Stimulated activated memory B cell treated with anti-CD40 and anti-IgM and Interleukin-4, amounts not matched to agents 10 μg/mL and 1 μg/mL and 100 μg/mL, for 72 hours (primary cell): ENCODE data around the gene COMMD10.

ENCODE experiments used
- ATAC-seq: fragments of 150-1000 bp; cut with Tn5 transposase; 2 replicates; pipeline ENCODE4 v1.10.0; 2021
- H3K27ac Mint-ChIP-seq: one replicate; pipeline ENCODE4 v1.8.0; 2022; ENCODE audit warnings: mild to moderate bottlenecking, mixed read lengths
- H3K27me3 Mint-ChIP-seq: one replicate; pipeline ENCODE4 v1.8.0; 2022; ENCODE audit warnings: mixed read lengths
- H3K36me3 Mint-ChIP-seq: one replicate; pipeline ENCODE4 v1.8.0; 2022; ENCODE audit warnings: mixed read lengths
- H3K4me1 Mint-ChIP-seq: one replicate; pipeline ENCODE4 v1.8.0; 2022; ENCODE audit warnings: mixed read lengths
- H3K4me3 Mint-ChIP-seq: one replicate; pipeline ENCODE4 v1.8.0; 2022; ENCODE audit warnings: mild to moderate bottlenecking, moderate library complexity, mixed read lengths
- H3K9me3 Mint-ChIP-seq: one replicate; pipeline ENCODE4 v1.8.0; 2022; ENCODE audit warnings: mixed read lengths

COMMD10 gene

GRCh38 chr5:116142495-116142894 lies 57.7 kb downstream of the COMMD10 start:
- ATAC-seq: no peak
- H3K4me3 Mint-ChIP-seq: no peak overlapping the region
- H3K27me3 Mint-ChIP-seq: no peaks in the 10 kb centered on the region
- peaks cover 22% of the 10 kb centered on the region for H3K36me3 Mint-ChIP-seq
- H3K27ac Mint-ChIP-seq: no peak overlapping the region
- no peaks in the 10 kb centered on the region for H3K4me1 Mint-ChIP-seq
- H3K9me3 Mint-ChIP-seq: no peaks in the 10 kb centered on the region

- Mint-ChIP-seq H3K27ac (no peak overlapping the region), H3K27me3 (no peaks in the 10 kb centered on the region), H3K9me3 (no peaks in the 10 kb centered on the region), H3K4me1 (no peaks in the 10 kb centered on the region), H3K36me3 (peaks cover 32% of the 10 kb centered on the region), H3K4me3 (no peak overlapping the region)
- no peak for ATAC-seq
Observed at GRCh38 chr5:116144103-116144502, 59.3 kb downstream of the COMMD10 start.

GRCh38 chr5:116144991-116145390 lies 60.2 kb downstream of the COMMD10 start:
- Mint-ChIP-seq H3K4me3 (no peak overlapping the region), H3K27ac (no peak overlapping the region), H3K9me3 (no peaks in the 10 kb centered on the region), H3K36me3 (peaks cover 29% of the 10 kb centered on the region), H3K4me1 (no peaks in the 10 kb centered on the region), H3K27me3 (no peaks in the 10 kb centered on the region)
- ATAC-seq: no peak

- H3K4me1 Mint-ChIP-seq: no peaks in the 10 kb centered on the region
- H3K27me3 Mint-ChIP-seq: no peaks in the 10 kb centered on the region
- H3K9me3 Mint-ChIP-seq: no peaks in the 10 kb centered on the region
- H3K36me3 Mint-ChIP-seq: peaks cover 26% of the 10 kb centered on the region
- ATAC-seq: no peak
- no peak overlapping the region for H3K4me3 Mint-ChIP-seq
- H3K27ac Mint-ChIP-seq: no peak overlapping the region
Observed at GRCh38 chr5:116145416-116145815, 60.6 kb downstream of the COMMD10 start.

GRCh38 chr5:116152169-116152568 lies 67.3 kb downstream of the COMMD10 start:
- Mint-ChIP-seq H3K27me3 (no peaks in the 10 kb centered on the region), H3K4me1 (peaks cover 15% of the 10 kb centered on the region), H3K4me3 (no peak overlapping the region), H3K27ac (no peak overlapping the region), H3K36me3 (peaks cover 25% of the 10 kb centered on the region), H3K9me3 (no peaks in the 10 kb centered on the region)
- no peak for ATAC-seq

- Mint-ChIP-seq H3K9me3 (no peaks in the 10 kb centered on the region), H3K4me3 (no peak overlapping the region), H3K27me3 (no peaks in the 10 kb centered on the region), H3K27ac (no peak overlapping the region), H3K4me1 (peaks cover 17% of the 10 kb centered on the region), H3K36me3 (peaks cover 20% of the 10 kb centered on the region)
- ATAC-seq: no peak
Observed at GRCh38 chr5:116153687-116154174, 68.9 kb downstream of the COMMD10 start.

- Mint-ChIP-seq H3K9me3 (no peaks in the 10 kb centered on the region), H3K4me3 (no peak overlapping the region), H3K27me3 (no peaks in the 10 kb centered on the region), H3K27ac (no peak overlapping the region), H3K4me1 (peaks cover 22% of the 10 kb centered on the region), H3K36me3 (peaks cover 20% of the 10 kb centered on the region)
- no peak for ATAC-seq
Observed at GRCh38 chr5:116154252-116154651, 69.4 kb downstream of the COMMD10 start.

- H3K27ac Mint-ChIP-seq: no peak overlapping the region
Observed at GRCh38 chr5:116154931-116155330, 70.1 kb downstream of the COMMD10 start.

GRCh38 chr5:116157902-116158301 lies 73.1 kb downstream of the COMMD10 start:
- no peak overlapping the region for H3K27ac Mint-ChIP-seq
- no peaks in the 10 kb centered on the region for H3K27me3 Mint-ChIP-seq
- peaks cover 26% of the 10 kb centered on the region for H3K4me1 Mint-ChIP-seq
- peaks cover 20% of the 10 kb centered on the region for H3K36me3 Mint-ChIP-seq
- no peak overlapping the region for H3K4me3 Mint-ChIP-seq
- no peak for ATAC-seq
- H3K9me3 Mint-ChIP-seq: no peaks in the 10 kb centered on the region

More at GRCh38 chr5:116154931-116155330, 70.1 kb downstream of the COMMD10 start:
- Mint-ChIP-seq H3K4me3 (no peak overlapping the region), H3K36me3 (peaks cover 27% of the 10 kb centered on the region), H3K27me3 (no peaks in the 10 kb centered on the region), H3K4me1 (peaks cover 29% of the 10 kb centered on the region), H3K9me3 (no peaks in the 10 kb centered on the region)
- no peak for ATAC-seq

GRCh38 chr5:116159006-116159405 lies 74.2 kb downstream of the COMMD10 start:
- Mint-ChIP-seq H3K36me3 (peaks cover 15% of the 10 kb centered on the region), H3K4me1 (peaks cover 21% of the 10 kb centered on the region), H3K4me3 (no peak overlapping the region), H3K9me3 (no peaks in the 10 kb centered on the region), H3K27me3 (no peaks in the 10 kb centered on the region), H3K27ac (no peak overlapping the region)
- no peak for ATAC-seq

- Mint-ChIP-seq H3K27ac (no peak overlapping the region), H3K36me3 (peaks cover 40% of the 10 kb centered on the region), H3K27me3 (no peaks in the 10 kb centered on the region), H3K4me1 (no peaks in the 10 kb centered on the region), H3K4me3 (no peak overlapping the region), H3K9me3 (peaks cover 14% of the 10 kb centered on the region)
- ATAC-seq: no peak
Observed at GRCh38 chr5:116174111-116174510, 89.3 kb downstream of the COMMD10 start.

- Mint-ChIP-seq H3K27me3 (no peaks in the 10 kb centered on the region), H3K4me3 (no peak overlapping the region), H3K36me3 (peaks cover 39% of the 10 kb centered on the region), H3K27ac (no peak overlapping the region), H3K9me3 (peaks cover 8% of the 10 kb centered on the region), H3K4me1 (no peaks in the 10 kb centered on the region)
- no peak for ATAC-seq
Observed at GRCh38 chr5:116176121-116176520, 91.3 kb downstream of the COMMD10 start.

GRCh38 chr5:116178925-116179324 lies 94.1 kb downstream of the COMMD10 start:
- H3K4me1 Mint-ChIP-seq: no peaks in the 10 kb centered on the region
- H3K27ac Mint-ChIP-seq: no peak overlapping the region
- ATAC-seq: no peak
- H3K4me3 Mint-ChIP-seq: no peak overlapping the region
- peaks cover 5% of the 10 kb centered on the region for H3K9me3 Mint-ChIP-seq
- peaks cover 33% of the 10 kb centered on the region for H3K36me3 Mint-ChIP-seq
- no peaks in the 10 kb centered on the region for H3K27me3 Mint-ChIP-seq

GRCh38 chr5:116209166-116209565 lies 124.3 kb downstream of the COMMD10 start:
- no peak overlapping the region for H3K4me3 Mint-ChIP-seq
- H3K27me3 Mint-ChIP-seq: no peaks in the 10 kb centered on the region
- H3K9me3 Mint-ChIP-seq: no peaks in the 10 kb centered on the region
- no peak overlapping the region for H3K27ac Mint-ChIP-seq
- ATAC-seq: no peak
- H3K36me3 Mint-ChIP-seq: no peaks in the 10 kb centered on the region
- H3K4me1 Mint-ChIP-seq: peaks cover 6% of the 10 kb centered on the region

GRCh38 chr5:116212225-116212624 lies 127.4 kb downstream of the COMMD10 start:
- no peaks in the 10 kb centered on the region for H3K9me3 Mint-ChIP-seq
- no peak overlapping the region for H3K27ac Mint-ChIP-seq
- ATAC-seq: no peak
- no peaks in the 10 kb centered on the region for H3K27me3 Mint-ChIP-seq
- peaks cover 6% of the 10 kb centered on the region for H3K4me1 Mint-ChIP-seq
- H3K36me3 Mint-ChIP-seq: no peaks in the 10 kb centered on the region
- no peak overlapping the region for H3K4me3 Mint-ChIP-seq

GRCh38 chr5:116216246-116216645 lies 131.4 kb downstream of the COMMD10 start:
- no peaks in the 10 kb centered on the region for H3K9me3 Mint-ChIP-seq
- no peak for ATAC-seq
- H3K4me1 Mint-ChIP-seq: peaks cover 6% of the 10 kb centered on the region
- no peak overlapping the region for H3K4me3 Mint-ChIP-seq
- H3K36me3 Mint-ChIP-seq: peaks cover 16% of the 10 kb centered on the region
- no peak overlapping the region for H3K27ac Mint-ChIP-seq
- no peaks in the 10 kb centered on the region for H3K27me3 Mint-ChIP-seq
